NCI-H226 (cell line): ENCODE data around the gene PRKAR1B.

ENCODE experiments used
- DNase-seq: peaks from one replicate; pipeline ENCODE4 v3.0.0-alpha.2; 2015

Gene PRKAR1B

DNA sequence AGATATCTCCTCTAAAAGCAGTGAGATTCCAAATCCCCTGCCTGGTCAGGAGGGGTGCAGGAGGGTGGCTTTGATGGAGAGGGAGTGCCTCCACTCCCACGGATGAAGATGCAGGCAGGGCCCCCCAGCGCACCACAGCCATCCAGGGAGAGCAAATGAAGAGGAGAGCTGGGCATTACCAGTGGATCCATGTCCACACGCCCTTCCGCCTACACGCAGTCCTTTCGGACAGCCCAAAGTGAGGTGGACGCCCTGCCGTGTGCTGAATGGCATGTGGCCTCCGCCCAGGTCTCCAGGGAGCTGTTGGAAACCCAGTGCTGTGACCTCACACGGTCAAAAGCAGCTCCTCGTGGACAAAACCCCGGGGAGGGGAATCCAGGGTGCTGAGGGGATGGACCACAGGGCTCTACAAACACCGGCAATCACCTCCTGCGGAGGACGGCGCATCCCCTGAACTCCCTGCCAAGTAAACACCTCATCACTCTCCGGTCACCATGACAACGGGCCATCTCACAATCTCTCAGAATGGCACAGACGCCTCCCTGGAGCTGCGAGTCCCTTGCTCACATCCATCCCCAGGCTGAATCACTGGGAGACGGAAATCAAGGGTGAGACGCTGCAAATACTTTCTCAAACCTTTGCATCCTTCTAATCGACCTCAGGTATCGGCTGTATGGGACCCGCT lies 35.6 kb downstream of the PRKAR1B start:
- no peak for DNase-seq

DNA sequence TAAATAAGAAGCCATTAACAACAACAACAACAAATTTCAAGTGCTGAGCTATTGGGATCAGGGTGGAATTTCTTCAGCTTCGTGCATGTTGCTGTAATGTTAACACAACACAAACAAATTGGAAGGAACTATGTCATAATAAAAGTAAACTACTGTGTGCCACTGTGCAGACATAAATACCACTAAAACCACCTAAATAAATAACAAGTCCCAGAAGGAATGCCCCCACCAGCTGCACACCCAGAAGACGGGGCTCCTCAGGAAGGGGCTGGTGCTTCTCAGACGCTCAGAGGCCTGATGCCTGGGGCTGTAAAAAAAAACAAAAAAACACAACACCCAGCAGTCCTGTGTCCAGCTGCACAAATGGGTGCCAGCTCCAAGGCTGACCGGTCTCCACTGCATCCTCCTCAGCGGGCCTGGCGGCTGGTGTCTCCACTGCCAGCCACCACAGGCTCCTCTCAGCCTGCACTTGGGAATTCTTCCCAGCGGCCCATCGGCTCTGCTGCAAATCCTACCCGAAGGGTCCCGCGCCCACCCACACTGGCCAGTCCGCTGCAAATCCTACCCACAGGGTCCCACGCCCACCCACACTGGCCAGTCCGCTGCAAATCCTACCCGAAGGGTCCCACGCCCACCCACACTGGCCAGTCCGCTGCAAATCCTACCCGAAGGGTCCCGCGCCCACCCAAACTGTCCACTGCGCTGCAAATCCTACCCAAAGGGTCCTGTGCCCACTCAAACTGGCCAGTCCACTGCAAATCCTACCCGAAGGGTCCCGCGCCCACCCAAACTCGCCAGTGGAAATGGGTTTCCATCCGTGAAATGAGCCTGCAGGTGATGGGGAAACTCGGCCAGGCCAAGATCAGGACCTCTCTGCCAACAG lies 36.4 kb downstream of the PRKAR1B start:
- DNase-seq: no peak

GRCh38 chr7:685540-685939 lies 41.5 kb downstream of the PRKAR1B start:
- no peak for DNase-seq

DNA sequence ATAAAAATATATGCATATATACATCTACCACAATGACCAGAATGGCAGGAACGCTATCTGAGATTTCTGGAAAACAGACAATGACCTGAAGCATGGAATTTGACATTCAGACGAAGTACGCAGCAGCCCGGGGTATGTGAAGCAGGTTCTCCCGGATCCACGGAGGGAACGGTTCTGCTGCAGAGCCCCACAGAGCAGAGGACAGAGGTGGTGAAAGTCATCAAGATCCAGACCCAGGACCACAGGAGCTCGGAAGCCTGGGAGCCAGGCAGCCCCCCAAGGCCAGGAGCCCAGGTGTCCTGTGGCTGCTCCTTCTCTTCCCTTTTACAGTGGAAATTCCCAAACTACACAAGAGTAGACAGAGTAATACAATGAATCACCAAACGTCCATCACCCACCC lies 42.7 kb downstream of the PRKAR1B start:
- DNase-seq: no peak

DNA sequence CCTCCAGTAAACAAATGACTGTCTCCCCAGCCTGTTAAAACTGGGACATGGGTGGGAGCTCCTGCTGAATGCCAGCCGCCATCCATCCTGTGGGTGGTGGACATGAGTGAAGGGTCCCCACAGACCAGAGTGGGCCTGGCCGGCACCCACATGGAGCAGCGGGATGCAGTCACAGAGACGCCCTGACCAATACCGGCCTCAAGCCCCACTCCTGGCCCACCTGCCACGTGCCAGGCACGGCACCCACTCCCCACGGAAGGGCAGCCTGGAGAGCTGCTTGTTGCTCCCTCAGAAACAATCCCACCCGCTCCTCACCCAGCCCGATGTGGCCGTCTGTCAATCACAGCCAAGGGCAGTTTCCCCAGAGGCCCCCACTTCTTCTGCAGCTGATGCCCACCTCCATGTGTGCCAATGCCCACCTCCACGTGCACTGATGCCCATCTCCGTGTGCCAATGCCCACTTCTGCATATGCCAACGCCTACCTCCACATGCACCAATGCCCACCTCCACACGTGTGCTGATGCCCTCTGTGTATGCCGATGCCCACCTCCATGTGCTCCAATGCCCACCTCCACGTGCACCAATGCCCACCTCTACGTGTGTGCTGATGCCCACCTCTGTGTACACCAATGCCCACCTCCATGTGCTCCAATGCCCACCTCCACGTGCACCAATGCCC lies 43.4 kb downstream of the PRKAR1B start:
- no peak for DNase-seq

GRCh38 chr7:682810-683209 lies 44.3 kb downstream of the PRKAR1B start:
- DNase-seq: no peak

GRCh38 chr7:681551-682307 lies 45.4 kb downstream of the PRKAR1B start:
- DNase-seq: no peak

DNA sequence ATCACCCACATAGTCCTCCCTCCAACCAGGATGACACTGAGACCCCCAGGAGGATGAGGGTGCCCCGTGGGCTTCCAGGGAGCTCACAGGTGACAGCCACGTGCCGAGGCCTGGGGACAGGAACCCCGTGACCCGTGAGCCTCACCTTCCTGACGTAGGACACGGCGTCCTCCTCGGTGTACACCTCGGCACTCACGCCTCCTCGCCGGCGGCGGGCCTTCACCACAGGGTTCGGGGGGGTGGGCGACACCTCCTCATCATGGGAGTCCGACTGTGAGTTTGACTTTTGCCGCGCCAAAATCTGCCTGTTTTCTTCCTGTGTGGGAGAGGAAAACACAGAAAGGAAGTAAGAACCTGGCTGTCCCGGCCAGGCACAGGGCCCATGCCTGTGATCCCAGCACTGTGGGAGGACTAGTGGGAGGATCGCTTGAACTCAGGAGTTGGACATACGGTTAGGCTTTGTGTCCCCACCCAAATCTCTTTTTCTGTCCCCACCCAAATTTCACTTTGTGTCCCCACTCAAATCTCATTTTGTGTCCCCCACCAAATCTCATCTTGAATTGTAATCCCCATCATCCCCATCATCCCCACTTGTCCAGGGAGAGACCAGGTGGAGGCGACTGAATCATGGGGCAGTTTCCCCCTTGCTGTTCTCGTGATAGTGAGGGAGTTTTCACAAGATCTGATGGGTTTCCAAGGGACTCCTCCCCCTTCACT lies 46.5 kb downstream of the PRKAR1B start:
- DNase-seq: no peak

DNA sequence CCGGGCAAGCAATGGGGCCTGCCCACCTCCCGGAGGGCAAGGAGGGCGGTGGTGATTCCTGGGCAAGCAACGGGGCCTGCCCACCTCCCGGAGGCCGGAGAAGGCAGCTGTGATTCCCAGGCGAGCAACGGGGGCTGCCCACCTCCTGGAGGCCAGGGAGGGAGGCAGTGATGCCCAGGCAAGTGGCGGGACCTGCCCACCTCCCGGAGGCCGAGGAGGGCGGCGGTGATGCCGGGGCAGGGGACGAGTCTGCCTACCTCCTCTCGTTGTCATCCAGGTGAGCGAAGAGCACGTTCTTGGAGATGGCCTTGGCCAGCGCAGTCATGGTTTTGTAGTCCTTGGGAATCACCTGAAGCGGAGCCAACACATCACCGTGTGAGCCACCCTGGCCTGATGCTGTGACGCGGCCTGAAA lies 50.1 kb downstream of the PRKAR1B start:
- DNase-seq: no peak

DNA sequence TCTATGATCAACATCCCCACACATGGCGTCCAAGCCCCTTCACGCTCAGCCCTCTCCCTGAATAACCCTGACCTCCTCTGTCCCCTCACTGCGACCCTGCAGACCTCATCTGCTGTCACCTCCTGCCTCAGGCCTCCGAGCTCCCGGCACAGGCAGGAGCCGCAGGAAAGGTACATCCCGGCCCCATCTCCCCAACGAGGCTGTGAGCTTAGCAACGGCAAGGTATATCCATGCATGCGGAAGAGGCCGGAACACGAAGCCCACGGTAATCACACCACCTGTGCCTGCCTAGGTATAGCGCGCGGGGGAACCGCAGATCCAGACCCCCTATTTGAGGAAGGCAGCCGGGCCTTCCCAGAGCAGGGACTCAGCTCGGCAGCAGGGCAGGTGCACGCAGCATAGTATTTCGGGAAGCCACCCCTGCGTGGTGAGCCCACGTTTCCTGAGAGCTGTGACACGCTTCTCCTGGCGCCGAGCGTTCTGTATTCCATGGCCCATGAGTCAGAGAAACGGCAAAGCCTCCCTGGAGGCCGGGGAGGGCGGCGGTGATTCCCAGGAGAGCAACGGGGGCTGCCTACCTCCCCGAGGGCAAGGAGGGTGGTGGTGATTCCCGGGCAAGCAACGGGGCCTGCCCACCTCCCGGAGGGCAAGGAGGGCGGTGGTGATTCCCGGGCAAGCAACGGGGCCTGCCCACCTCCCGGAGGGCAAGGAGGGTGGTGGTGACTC lies 50.7 kb downstream of the PRKAR1B start:
- no peak for DNase-seq

GRCh38 chr7:674454-675410 lies 52.3 kb downstream of the PRKAR1B start:
- no peak for DNase-seq

DNA sequence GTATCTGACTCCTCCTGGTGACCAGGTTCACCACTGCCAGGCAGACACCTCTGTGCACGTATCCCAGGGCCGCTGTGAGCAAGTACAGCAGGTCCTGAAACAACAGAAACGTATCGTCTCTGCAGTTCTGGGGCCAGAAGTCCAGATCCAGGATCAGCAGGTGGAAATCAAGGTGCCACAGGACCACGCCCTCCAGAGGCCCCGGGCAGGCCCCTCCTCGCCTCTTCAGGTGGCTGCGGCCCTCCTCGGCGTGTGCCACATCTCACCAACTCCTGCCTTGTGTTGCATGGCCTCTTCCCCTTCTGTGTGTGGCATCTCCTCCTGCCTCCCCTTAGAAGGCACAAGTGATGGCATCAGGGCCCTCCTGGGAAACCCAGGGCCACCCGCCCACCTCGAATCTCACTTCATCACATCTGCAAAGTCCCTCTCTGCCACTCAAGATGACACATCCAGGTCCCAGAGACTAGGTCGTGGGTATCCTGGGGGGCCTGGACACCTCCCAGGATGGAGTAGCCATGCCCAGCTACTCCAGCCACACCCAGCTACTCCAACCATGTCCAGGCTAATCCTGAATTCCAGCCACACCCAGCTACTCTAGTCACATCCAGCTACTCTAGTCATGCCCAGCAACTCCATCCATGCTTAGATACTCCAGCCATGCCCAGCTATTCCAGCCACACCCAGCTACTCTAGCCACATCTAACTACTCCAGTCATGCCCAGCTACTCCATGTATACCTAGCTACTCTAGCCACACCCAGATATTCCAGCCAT lies 53.2 kb downstream of the PRKAR1B start:
- no peak for DNase-seq

DNA sequence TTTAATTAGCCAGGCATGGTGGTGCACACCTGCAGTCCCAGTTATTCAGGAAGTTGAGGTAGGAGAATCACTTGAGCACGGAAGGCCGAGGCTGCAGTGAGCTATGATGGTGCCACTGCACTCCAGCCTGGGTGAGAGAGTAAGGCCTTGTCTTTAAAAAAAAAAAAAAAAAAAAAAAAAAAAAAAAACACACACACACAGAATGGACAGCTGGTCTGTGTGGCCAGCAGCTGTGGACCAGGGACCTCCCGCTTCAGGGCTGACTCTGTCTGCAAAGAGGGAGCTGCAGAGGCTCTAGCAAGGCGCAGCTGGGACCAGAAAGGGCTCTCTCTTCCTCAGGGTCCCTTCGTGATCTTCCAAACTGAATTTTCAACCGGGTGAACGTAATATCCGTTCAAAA lies 54.2 kb downstream of the PRKAR1B start:
- no peak for DNase-seq

- no peak for DNase-seq
Observed at GRCh38 chr7:671415-672042, 55.6 kb downstream of the PRKAR1B start.

DNA sequence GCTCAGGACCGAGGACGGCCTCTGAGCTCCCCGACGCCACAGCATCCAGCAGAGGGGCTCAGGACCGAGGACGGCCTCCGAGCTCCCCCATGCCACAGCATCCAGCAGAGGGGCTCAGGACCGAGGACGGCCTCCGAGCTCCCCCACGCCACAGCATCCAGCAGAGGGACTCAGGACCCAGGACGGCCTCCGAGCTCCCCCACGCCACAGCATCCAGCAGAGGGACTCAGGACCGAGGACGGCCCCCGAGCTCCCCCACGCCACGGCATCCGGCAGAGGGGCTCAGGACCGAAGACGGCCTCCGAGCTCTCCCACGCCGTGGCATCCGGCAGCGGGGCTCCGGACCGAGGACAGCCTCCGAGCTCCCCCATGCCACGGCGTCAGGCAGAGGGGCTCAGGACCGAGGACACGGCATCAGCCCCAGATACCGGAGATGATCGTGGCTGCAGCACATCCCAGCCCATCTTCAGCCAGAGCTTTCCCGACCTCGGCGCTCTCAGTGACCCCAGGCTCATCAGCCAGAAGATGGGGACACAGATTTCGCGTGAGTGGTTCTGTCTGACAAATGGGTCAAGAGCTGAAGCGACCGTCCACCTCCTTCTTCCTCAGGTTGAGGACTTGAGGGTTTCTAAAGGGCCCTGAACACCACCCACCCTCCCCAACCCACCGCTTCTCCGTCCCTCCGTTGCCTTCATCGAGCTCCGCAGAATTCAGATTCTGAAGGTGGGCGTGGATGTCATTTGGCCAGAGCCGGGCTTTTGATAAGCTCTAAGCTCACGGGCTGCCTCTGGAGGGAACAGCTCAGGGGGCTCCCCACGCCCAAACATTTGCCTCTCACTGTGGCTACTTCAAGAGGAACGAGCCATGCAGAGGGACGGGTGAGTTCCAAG lies 56.3 kb downstream of the PRKAR1B start:
- DNase-seq: no peak

GRCh38 chr7:668958-669357 lies 58.1 kb downstream of the PRKAR1B start:
- no peak for DNase-seq

- no peak for DNase-seq
Observed at GRCh38 chr7:668139-668931, 58.7 kb downstream of the PRKAR1B start.
